Measurements from ENCODE around the gene GOLGA6L10. TPM values are rescaled to one million over a fixed set of nuclear protein-coding genes. Genes with fewer than 3 reads are reported as not detected.

Gene GOLGA6L10
- total RNA-seq, 1 experiment from 2014 or later, result 1.2 TPM

DNA sequence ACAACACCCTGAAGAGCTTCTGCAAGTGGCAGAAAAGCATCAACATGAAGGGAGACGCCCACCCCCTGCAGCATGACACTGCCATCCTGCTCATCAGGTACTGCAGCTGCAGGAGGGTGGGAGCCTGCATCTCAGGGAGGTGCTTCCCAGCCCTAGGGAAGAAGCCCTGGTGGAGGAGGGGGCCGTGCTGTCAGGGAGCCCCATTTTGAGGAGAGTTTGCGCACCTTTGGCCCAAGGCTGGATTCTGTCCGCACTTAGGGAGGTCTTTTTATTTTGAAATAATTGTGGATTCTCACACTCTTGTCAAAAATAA is 44.5 kb downstream of the GOLGA6L10 start (continued):
- TF ChIP-seq YY1 (IDR thresholded peaks at IDR 0.05; ENCODE audit: extremely low read depth, insufficient replicate concordance, low read depth, low read length) (no peak), ELF1 (IDR thresholded peaks at IDR 0.05; ENCODE audit: borderline replicate concordance, low read depth) (no peak), FOSL1 (IDR thresholded peaks at IDR 0.05; ENCODE audit: low read depth) (no peak), SIN3A (IDR thresholded peaks at IDR 0.05; ENCODE audit: low read depth) (no peak), EZH2phosphoT487 (IDR thresholded peaks at IDR 0.05; ENCODE audit: borderline replicate concordance) (no peak), TCF7L2 (IDR thresholded peaks at IDR 0.05; ENCODE audit: borderline replicate concordance, extremely low read depth, insufficient read depth, insufficient read length) (no peak), ZNF274 (IDR thresholded peaks at IDR 0.05; ENCODE audit: low read depth, low read length) (no peak), POLR2A (IDR thresholded peaks at IDR 0.05; ENCODE audit: borderline replicate concordance, extremely low read depth, insufficient read depth, insufficient read length) (no peak)

DNA sequence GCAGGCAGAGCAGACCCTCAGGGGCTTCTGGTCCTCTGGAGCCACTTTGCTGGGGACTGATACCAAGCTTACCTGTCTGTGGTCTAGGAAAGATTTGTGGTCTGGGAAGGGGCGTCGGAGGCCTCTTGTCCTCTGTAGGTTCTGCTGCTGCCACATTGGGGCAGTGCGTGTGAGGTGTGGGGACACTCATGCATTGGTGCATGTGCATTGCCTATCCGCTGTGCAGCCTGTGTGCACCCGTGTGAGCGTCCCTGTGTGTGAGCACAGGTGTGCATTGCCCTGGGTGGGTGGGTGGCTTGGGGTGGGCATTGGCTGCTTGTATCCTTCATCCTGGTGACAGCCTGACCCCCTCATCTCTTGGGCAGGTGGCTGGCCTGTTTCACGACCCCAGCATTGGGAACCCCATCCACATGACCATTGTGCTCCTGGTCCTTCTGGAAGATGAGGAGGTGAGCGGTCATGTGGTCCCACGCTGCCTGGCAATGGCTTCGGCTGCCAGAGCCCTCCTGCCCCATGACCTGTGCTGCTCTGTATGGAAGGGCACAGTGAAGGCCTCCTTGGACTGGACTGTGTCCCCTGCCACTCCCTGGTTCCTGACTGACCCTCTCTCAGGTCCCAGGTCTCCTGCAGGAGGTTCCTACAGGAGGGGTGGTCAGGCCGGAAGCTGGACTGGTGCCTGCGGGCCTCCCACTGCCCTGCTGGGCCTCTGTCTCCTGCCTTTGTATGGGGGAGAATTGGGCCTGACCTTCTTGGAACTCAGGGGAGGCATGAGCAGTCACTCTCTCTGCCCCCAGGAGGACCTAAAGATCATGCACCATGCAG is 45.1 kb downstream of the GOLGA6L10 start:
- intact Hi-C loops (cut with micrococcal nuclease), result no loop called here
- ChIA-PET RAD21 (ENCODE audit: low non-redundant PET in 1 of 2, low total read pairs in 2 of 2, uncharacterized antibody in 2 of 2, unreplicated experiment in 2 of 2) (no interaction called here), CTCF (no interaction called here), POLR2A (no interaction called here)
- no peaks in the 10 kb centered on the region for H3K36me3 ChIP-seq (ENCODE audit: control insufficient read depth in 1 of 2, insufficient read depth in 2 of 2, low read length in 2 of 2)
- no peak overlapping the region for H3K4me3 ChIP-seq (replicated peaks in 1 of 2; ENCODE audit: low read depth in 1 of 2, low read length in 2 of 2)
- DNase-seq (ENCODE audit: low read depth, low spot score) (no peak), ATAC-seq (no peak)
- H3K9me2 ChIP-seq (ENCODE audit: insufficient read depth), result no peaks in the 10 kb centered on the region
- TF ChIP-seq POLR2AphosphoS5 (IDR thresholded peaks at IDR 0.05; ENCODE audit: low read depth, low read length), result no peak
- TF ChIP-seq SRF (IDR thresholded peaks at IDR 0.05; ENCODE audit: low read depth), result no peak
- no peak for TF ChIP-seq RAD21 (IDR thresholded peaks at IDR 0.05; ENCODE audit: low read depth)
- TF ChIP-seq EGR1 (IDR thresholded peaks at IDR 0.05; ENCODE audit: low read depth), result no peak
- TF ChIP-seq, protein P1, sequence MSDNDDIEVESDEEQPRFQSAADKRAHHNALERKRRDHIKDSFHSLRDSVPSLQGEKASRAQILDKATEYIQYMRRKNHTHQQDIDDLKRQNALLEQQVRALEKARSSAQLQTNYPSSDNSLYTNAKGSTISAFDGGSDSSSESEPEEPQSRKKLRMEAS (IDR thresholded peaks at IDR 0.05), result no peak
- TF ChIP-seq POLR2A (IDR thresholded peaks at IDR 0.05; ENCODE audit: borderline replicate concordance, extremely low read depth, insufficient read depth, insufficient read length), result no peak
- H3K4me2 ChIP-seq (ENCODE audit: low read length), result no peak overlapping the region
- no peaks in the 10 kb centered on the region for H3K79me2 ChIP-seq (ENCODE audit: insufficient read depth, low read length)
- H3K27me3 ChIP-seq (ENCODE audit: insufficient read depth, low read length), result no peaks in the 10 kb centered on the region
- no peaks in the 10 kb centered on the region for H3K9me3 ChIP-seq (ENCODE audit: control insufficient read depth in 1 of 2, insufficient read depth in 1 of 2, low read depth in 1 of 2, low read length in 2 of 2)
- H2AFZ ChIP-seq (ENCODE audit: low read depth, low read length, poor library complexity, severe bottlenecking), result no peak overlapping the region
- no peak overlapping the region for H3K9ac ChIP-seq (ENCODE audit: low read length)
- BruUV-seq (replicated peaks), result no TSS peak
- no peak overlapping the region for H3K27ac ChIP-seq (ENCODE audit: low read depth, low read length)
- no peaks in the 10 kb centered on the region for H3K4me1 ChIP-seq (ENCODE audit: control insufficient read depth in 1 of 2, insufficient read depth in 2 of 2, low read length in 2 of 2)
- H4K20me1 ChIP-seq (ENCODE audit: insufficient read depth), result no peaks in the 10 kb centered on the region

Data from HCT116 (cell line).